OCI-LY1 (cell line): ENCODE measurements around the gene ZP4.

ENCODE experiments used
- EZH2 ChIP-seq: fragments of 200-600 bp; sonication (generic), shearing (Covaris generic); IDR thresholded peaks from 2 replicates; pipeline ENCODE4 v1.8.0; 2017; ENCODE audit warnings: borderline replicate concordance, mixed run types, mild to moderate bottlenecking, antibody characterized with exemption, low read length, moderate library complexity, mixed read lengths
- TF ChIP-seq, protein P1 (sequence below): fragments of 200-600 bp; sonication (generic), shearing (Covaris generic); IDR thresholded peaks from 2 replicates; pipeline ENCODE4 v1.5.1; 2017; ENCODE audit warnings: mild to moderate bottlenecking, antibody characterized with exemption, low read length, moderate library complexity, mixed read lengths

DNA sequence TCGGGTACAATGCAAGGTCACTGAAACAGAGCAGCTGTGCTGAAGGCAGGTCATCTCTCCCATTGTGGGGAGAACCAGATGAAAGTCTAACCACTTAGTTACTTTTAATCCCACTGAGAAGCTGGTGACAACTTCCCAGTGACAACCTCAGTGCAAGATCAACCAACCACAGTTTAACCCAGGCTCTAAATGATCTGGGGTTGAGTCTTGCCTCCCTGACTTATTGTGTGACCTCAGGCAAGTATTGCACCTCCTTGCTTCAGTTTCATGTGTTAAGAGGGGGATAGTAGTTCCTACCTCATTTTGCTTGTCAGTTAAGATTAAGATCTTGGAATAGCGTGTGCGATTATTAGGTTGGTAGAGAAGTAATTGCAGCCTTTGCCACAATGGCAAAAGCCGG lies 3.2 kb downstream of the ZP4 start:
- TF ChIP-seq, protein P1, sequence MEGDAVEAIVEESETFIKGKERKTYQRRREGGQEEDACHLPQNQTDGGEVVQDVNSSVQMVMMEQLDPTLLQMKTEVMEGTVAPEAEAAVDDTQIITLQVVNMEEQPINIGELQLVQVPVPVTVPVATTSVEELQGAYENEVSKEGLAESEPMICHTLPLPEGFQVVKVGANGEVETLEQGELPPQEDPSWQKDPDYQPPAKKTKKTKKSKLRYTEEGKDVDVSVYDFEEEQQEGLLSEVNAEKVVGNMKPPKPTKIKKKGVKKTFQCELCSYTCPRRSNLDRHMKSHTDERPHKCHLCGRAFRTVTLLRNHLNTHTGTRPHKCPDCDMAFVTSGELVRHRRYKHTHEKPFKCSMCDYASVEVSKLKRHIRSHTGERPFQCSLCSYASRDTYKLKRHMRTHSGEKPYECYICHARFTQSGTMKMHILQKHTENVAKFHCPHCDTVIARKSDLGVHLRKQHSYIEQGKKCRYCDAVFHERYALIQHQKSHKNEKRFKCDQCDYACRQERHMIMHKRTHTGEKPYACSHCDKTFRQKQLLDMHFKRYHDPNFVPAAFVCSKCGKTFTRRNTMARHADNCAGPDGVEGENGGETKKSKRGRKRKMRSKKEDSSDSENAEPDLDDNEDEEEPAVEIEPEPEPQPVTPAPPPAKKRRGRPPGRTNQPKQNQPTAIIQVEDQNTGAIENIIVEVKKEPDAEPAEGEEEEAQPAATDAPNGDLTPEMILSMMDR, result no peak
- no peak for TF ChIP-seq EZH2
